ENCODE data around the gene ARPC3. TPM values are rescaled to one million over a fixed set of nuclear protein-coding genes. Genes with fewer than 3 reads are reported as not detected.

The ARPC3 gene
- total and polyA plus RNA-seq, 9 of the 15 experiments (the other 6 are each of a cell fraction or from before 2014, with no cell fraction given), result 74.2 to 575 (median 345) TPM

GRCh38 chr12:110403976-110404682 is 46.0 kb downstream of the ARPC3 start (continued):
- TF ChIP-seq ZBTB40 (IDR thresholded peaks at IDR 0.05), result peak; percentile 69
- no peak for TF ChIP-seq ZBTB40 (CRISPR knock-in tag; IDR thresholded peaks at IDR 0.05)
- TF ChIP-seq ILF3 (IDR thresholded peaks at IDR 0.05; ENCODE audit: borderline replicate concordance), result no peak
- TF ChIP-seq THAP12 (CRISPR knock-in tag; IDR thresholded peaks at IDR 0.05), result no peak
- TF ChIP-seq NELFE (IDR thresholded peaks at IDR 0.05; ENCODE audit: insufficient read depth, insufficient read length), result no peak
- TF ChIP-seq CREB5 (CRISPR knock-in tag; IDR thresholded peaks at IDR 0.05), result no peak
- TF ChIP-seq DPF2 (IDR thresholded peaks at IDR 0.05), result peak; percentile 72
- TF ChIP-seq ZKSCAN8 (CRISPR knock-in tag; IDR thresholded peaks at IDR 0.05), result 0 out of 2 replicates have a peak, but pooled peaks have one; percentile 44
- no peak for TF ChIP-seq ZNF280B (CRISPR knock-in tag; IDR thresholded peaks at IDR 0.05)
- TF ChIP-seq SMARCC2 (IDR thresholded peaks at IDR 0.05; ENCODE audit: low read depth), result no peak
- no peak for TF ChIP-seq ELK3 (CRISPR knock-in tag; IDR thresholded peaks at IDR 0.05)
